HepG2 (cell line): ENCODE data around the gene BCAM. TPM values are rescaled to one million over a fixed set of nuclear protein-coding genes. Genes with fewer than 3 reads are reported as not detected.
A peak's percentile ranks its signal among the peaks of the same experiment; 100 is the strongest.

Experiments
- ATAC-seq: fragments of 200-7000 bp; cut with Tn5 transposase; 3 replicates; pipeline ENCODE4 v1.9.1; 2020; ENCODE audit warnings: mild to moderate bottlenecking, moderate library complexity
- BruUV-seq: library from RNA; stranded (reverse); fragments of 400-500 nt; replicated peaks from 2 replicates; lab custom pipeline; 2021; lab: Mats Ljungman, UMichigan
- CTCF ChIA-PET: fragments of 300-600 bp; formaldehyde crosslinking; extraction: SDS; loops from one replicate; lab custom pipeline; 2021; ENCODE audit warnings: low total read pairs, inconsistent platforms, low intra/inter-chr PET ratio; lab: Yijun Ruan, JAX
- POLR2A ChIA-PET: fragments of 350-600 bp; sonication (Branson Sonifier 250); formaldehyde crosslinking; loops from one replicate; lab custom pipeline; 2020; ENCODE audit warnings: antibody characterized with exemption, inconsistent platforms; lab: Yijun Ruan, JAX
- DNase-seq: peaks from one replicate; pipeline ENCODE4 v3.0.0-alpha.2; 2015; ENCODE audit warnings: low spot score
- FAIRE-seq: peaks from 3 replicates; lab custom pipeline; 2011; peaks lifted over from hg19 to GRCh38; lab: Jason Lieb, UNC
- H2AFZ ChIP-seq: one replicate; pipeline ENCODE4 v1.6.1; 2011; ENCODE audit warnings: low read length, inconsistent platforms
- H3K27ac ChIP-seq: fragments of 300-600 bp; 3 replicates; pipeline ENCODE4 v1.8.0; 2011; ENCODE audit warnings: mixed run types, mild to moderate bottlenecking, mixed read lengths, low read length, inconsistent platforms; ENCODE audit not compliant: insufficient read depth; ENCODE audit errors: extremely low read length
- H3K27me3 ChIP-seq, 2 experiments: fragments of 200-600 bp in 1 of 2; 2 replicates in 1 of 2; 3 replicates in 1 of 2; pipeline versions ENCODE4 v1.6.0 to v1.8.0; 2011; ENCODE audit warnings: low read length in 2 of 2, mild to moderate bottlenecking in 2 of 2, moderate library complexity in 2 of 2, inconsistent platforms in 1 of 2; ENCODE audit not compliant: insufficient read depth in 2 of 2, control insufficient read depth in 1 of 2
- H3K36me3 ChIP-seq, 2 experiments: fragments of 200-600 bp in 1 of 2; replicated peaks in 1 of 2; 2 replicates in 1 of 2; 3 replicates in 1 of 2; pipeline versions ENCODE4 v1.5.1 to v1.8.0; 2011; ENCODE audit warnings: low read length in 2 of 2, inconsistent platforms in 1 of 2; ENCODE audit not compliant: insufficient read depth in 2 of 2, control insufficient read depth in 1 of 2
- H3K4me1 ChIP-seq: 2 replicates; pipeline ENCODE4 v1.5.1; 2012; ENCODE audit warnings: low read length, inconsistent platforms; ENCODE audit not compliant: insufficient read depth
- H3K4me2 ChIP-seq: 2 replicates; pipeline ENCODE4 v1.6.0; 2011; ENCODE audit warnings: low read depth, low read length, inconsistent platforms
- H3K4me3 ChIP-seq, 3 experiments: fragments of 200-600 bp in 1 of 3; sonication (generic), shearing (Covaris generic) in 1 of 3; replicated peaks in 1 of 3; 2 replicates each; pipeline ENCODE4 v1.5.1; 2011 to 2016; ENCODE audit warnings: low read length in 3 of 3, inconsistent platforms in 2 of 3, low read depth in 2 of 3, mild to moderate bottlenecking in 2 of 3, control low read depth in 1 of 3, mixed read lengths in 1 of 3; ENCODE audit not compliant: insufficient read depth in 1 of 3
- H3K79me2 ChIP-seq: one replicate; pipeline ENCODE4 v1.6.1; 2011; ENCODE audit warnings: low read length, inconsistent platforms; ENCODE audit not compliant: insufficient read depth
- H3K9ac ChIP-seq: 2 replicates; pipeline ENCODE4 v1.6.0; 2011; ENCODE audit warnings: mild to moderate bottlenecking, low read depth, low read length, inconsistent platforms; ENCODE audit not compliant: insufficient read depth
- H3K9me3 ChIP-seq: 2 replicates; pipeline ENCODE4 v1.5.1; 2012; ENCODE audit warnings: mild to moderate bottlenecking, low read length
- H4K20me1 ChIP-seq: 2 replicates; pipeline ENCODE4 v1.6.0; 2011; ENCODE audit warnings: inconsistent platforms, mild to moderate bottlenecking, low read length, moderate library complexity; ENCODE audit not compliant: insufficient read depth
- ARID4A ChIP-seq: sonication (generic); formaldehyde crosslinking; IDR thresholded peaks from 2 replicates; pipeline ENCODE4 v1.5.0; 2020; ENCODE audit warnings: mild to moderate bottlenecking, missing genetic modification reagents, borderline replicate concordance
- IKZF1 ChIP-seq: fragments of 450-650 bp; IDR thresholded peaks from 2 replicates; pipeline ENCODE4 v1.7.1; 2016
- ZNF329 ChIP-seq: sonication (generic); formaldehyde crosslinking; IDR thresholded peaks from 2 replicates; pipeline ENCODE4 v1.9.0; 2021; ENCODE audit warnings: low read depth, mild to moderate bottlenecking, missing genetic modification reagents
- WGBS: methylation state at CpG from one replicate; pipeline ENCODE4 v1.1.6; 2017; ENCODE audit warnings: low lambda C conversion rate; 5-methylcytosine and 5-hydroxymethylcytosine counted together
- in situ Hi-C: cut with HindIII; loops from 2 replicates; pipeline ENCODE4 v1.10.0; 2017; ENCODE audit warnings: low pct_unique_long_range_greater_than_20kb; ENCODE audit not compliant: extremely low pct_ligation_motif_present
- intact Hi-C: fragments of 100-400 bp; cut with micrococcal nuclease; formaldehyde crosslinking; loops from one replicate; pipeline ENCODE4 v1.10.0; 2022; ENCODE audit not compliant: unreplicated experiment
- polyA plus RNA-seq, 8 experiments: library from polyadenylated mRNA; depleted of rRNA in 3 of 8; stranded (reverse) in 7 of 8; unstranded in 1 of 8; fragments of >200 nt; fragmentation: Illumina TruSeq in 4 of 8; extraction: Trizol in 4 of 8; gene quantifications; 2 replicates each; pipeline versions ENCODE4 v1.2.1 to v1.2.3, GENCODE V29; 2011 to 2016; ENCODE audit warnings: low read depth in 4 of 8, missing spikeins in 1 of 8, mixed read lengths in 1 of 8; ENCODE audit not compliant: insufficient read depth in 1 of 8
- total RNA-seq, 5 experiments: library from RNA; depleted of rRNA; stranded (reverse); fragments of >200 nt; fragmentation: Illumina TruSeq; extraction: Trizol; gene quantifications; 2 replicates each; pipeline ENCODE4 v1.2.3, GENCODE V29; 2016; ENCODE audit warnings: low read depth in 1 of 5
- TF ChIP-seq, protein P1 (sequence below): sonication (generic); formaldehyde crosslinking; IDR thresholded peaks from 2 replicates; pipeline ENCODE4 v1.4.0; 2020; ENCODE audit warnings: mild to moderate bottlenecking, missing genetic modification reagents

The BCAM gene
- total and polyA plus RNA-seq, 2 of the 13 experiments (the other 11 are each of a cell fraction or from before 2014, with no cell fraction given): 51.2 to 62.7 TPM

DNA sequence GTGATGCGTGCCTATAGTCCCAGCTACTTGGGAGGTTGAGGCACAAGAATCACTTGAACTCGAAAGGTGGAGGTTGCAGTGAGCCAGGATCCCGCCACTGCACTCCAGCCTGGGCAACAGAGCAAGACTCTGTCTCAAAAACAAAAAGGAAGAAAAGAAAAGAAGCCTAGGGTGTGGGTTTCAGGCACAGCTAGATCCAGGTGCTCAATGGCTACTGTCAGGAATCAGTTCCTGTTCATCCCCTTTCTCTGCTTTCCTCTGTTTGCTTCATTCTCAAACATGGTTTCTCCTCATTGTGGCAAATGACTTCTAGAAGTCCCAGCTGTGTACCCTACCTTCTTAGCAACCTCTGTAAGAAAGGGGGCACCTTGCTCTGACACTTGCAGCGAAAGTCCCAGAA lies 25.4 kb upstream of the BCAM start:
- no peaks in the 10 kb centered on the region for H3K36me3 ChIP-seq
- no peaks in the 10 kb centered on the region for H3K79me2 ChIP-seq
- 90% methylated on average over 4 of the region's 4 CpGs for WGBS
- FAIRE-seq (no peak), ATAC-seq (no peak), DNase-seq (no peak)
- peaks cover 23% of the 10 kb centered on the region for H3K4me1 ChIP-seq
- H3K9ac ChIP-seq: no peak overlapping the region
- H2AFZ ChIP-seq: no peak overlapping the region
- H3K27ac ChIP-seq: no peak overlapping the region
- ChIA-PET CTCF (interaction anchor here (0.9 to 3.1 kb wide), 4 partner anchors 17 to 61 kb away, joined by 3 to 50 read pairs (median 20); partner anchors contain the start of genes BCAM and NECTIN2), POLR2A (interaction anchor here (1.0 to 3.3 kb wide), 2 partner anchors 15 to 24 kb away, joined by 3 to 16 read pairs; no protein-coding TSS in a partner anchor)
- H3K4me3 ChIP-seq: no peak overlapping the region
- no peak overlapping the region for H3K4me2 ChIP-seq
- no peaks in the 10 kb centered on the region for H4K20me1 ChIP-seq
- BruUV-seq: no TSS peak
- intact Hi-C loops: no loop called here
- H3K27me3 ChIP-seq: no peaks in the 10 kb centered on the region
- in situ Hi-C loops: no loop called here
- no peaks in the 10 kb centered on the region for H3K9me3 ChIP-seq
- no peak for TF ChIP-seq IKZF1
- TF ChIP-seq ZNF329 (CRISPR knock-in tag): peak; percentile 97

DNA sequence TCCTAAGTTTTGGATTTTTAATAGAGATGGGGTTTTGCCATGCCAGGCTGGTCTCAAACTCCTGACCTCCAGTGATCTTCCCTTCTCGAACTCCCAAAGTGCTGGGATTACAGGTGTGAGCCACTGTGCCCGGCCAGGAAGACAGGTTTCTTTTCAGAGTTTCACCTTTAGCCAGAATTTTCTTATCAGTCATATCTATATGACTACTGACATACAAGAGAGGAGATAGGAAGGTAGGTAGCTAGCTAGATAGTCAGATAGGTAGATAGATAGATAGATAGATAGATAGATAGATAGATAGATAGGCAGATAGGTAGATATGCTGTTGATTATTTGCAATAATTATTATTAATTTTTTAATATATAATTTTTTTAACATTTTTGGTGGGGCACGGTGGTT lies 23.6 kb upstream of the BCAM start:
- CTCF ChIA-PET: interaction anchor here (2.1 to 3.1 kb wide), 3 partner anchors 15 to 59 kb away, joined by 11 to 50 read pairs (median 28); partner anchors contain the start of genes BCAM and NECTIN2
- Histone ChIP-seq H3K4me3 (no peak overlapping the region), H4K20me1 (no peaks in the 10 kb centered on the region), H2AFZ (no peak overlapping the region), H3K36me3 (no peaks in the 10 kb centered on the region), H3K27me3 (no peaks in the 10 kb centered on the region), H3K79me2 (no peaks in the 10 kb centered on the region), H3K4me1 (peaks cover 28% of the 10 kb centered on the region), H3K9ac (no peak overlapping the region), H3K4me2 (no peak overlapping the region), H3K27ac (no peak overlapping the region), H3K9me3 (no peaks in the 10 kb centered on the region)
- 90% methylated on average over 3 of the region's 3 CpGs for WGBS
- DNase-seq (no peak), ATAC-seq (no peak), FAIRE-seq (no peak)
- POLR2A ChIA-PET: interaction anchor here (0.9 to 3.3 kb wide), 8 partner anchors 10 to 106 kb away, joined by 3 to 16 read pairs (median 4); partner anchors contain the start of genes BCAM and TOMM40
- no TSS peak for BruUV-seq
- intact Hi-C loops (loop anchor here (2.0 kb wide), 1 partner anchor 24 kb away; the partner anchor contains the start of gene BCAM), in situ Hi-C loops (no loop called here)
- TF ChIP-seq ARID4A (CRISPR knock-in tag): no peak
- TF ChIP-seq, protein P1, sequence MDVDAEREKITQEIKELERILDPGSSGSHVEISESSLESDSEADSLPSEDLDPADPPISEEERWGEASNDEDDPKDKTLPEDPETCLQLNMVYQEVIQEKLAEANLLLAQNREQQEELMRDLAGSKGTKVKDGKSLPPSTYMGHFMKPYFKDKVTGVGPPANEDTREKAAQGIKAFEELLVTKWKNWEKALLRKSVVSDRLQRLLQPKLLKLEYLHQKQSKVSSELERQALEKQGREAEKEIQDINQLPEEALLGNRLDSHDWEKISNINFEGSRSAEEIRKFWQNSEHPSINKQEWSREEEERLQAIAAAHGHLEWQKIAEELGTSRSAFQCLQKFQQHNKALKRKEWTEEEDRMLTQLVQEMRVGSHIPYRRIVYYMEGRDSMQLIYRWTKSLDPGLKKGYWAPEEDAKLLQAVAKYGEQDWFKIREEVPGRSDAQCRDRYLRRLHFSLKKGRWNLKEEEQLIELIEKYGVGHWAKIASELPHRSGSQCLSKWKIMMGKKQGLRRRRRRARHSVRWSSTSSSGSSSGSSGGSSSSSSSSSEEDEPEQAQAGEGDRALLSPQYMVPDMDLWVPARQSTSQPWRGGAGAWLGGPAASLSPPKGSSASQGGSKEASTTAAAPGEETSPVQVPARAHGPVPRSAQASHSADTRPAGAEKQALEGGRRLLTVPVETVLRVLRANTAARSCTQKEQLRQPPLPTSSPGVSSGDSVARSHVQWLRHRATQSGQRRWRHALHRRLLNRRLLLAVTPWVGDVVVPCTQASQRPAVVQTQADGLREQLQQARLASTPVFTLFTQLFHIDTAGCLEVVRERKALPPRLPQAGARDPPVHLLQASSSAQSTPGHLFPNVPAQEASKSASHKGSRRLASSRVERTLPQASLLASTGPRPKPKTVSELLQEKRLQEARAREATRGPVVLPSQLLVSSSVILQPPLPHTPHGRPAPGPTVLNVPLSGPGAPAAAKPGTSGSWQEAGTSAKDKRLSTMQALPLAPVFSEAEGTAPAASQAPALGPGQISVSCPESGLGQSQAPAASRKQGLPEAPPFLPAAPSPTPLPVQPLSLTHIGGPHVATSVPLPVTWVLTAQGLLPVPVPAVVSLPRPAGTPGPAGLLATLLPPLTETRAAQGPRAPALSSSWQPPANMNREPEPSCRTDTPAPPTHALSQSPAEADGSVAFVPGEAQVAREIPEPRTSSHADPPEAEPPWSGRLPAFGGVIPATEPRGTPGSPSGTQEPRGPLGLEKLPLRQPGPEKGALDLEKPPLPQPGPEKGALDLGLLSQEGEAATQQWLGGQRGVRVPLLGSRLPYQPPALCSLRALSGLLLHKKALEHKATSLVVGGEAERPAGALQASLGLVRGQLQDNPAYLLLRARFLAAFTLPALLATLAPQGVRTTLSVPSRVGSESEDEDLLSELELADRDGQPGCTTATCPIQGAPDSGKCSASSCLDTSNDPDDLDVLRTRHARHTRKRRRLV: no peak
